Gastrocnemius medialis (tissue), 4 donors: ENCODE measurements around the gene LARP7.

Source experiments
- POLR2A ChIP-seq, 2 donors: fragments of 450-650 bp; IDR thresholded peaks; one replicate each; pipeline ENCODE4 v1.6.1; 2017; ENCODE audit warnings: antibody characterized with exemption in 2 of 2, mild to moderate bottlenecking in 2 of 2, moderate library complexity in 2 of 2
- TF ChIP-seq, protein P1 (sequence below), 5 experiments: fragments of 450-650 bp in 3 of 5; fragments of 200-600 bp in 2 of 5; sonication (generic) in 2 of 5; IDR thresholded peaks in 4 of 5; conservative IDR thresholded peaks in 1 of 5; 1 replicate in 4 of 5; 2 replicates in 1 of 5; pipeline ENCODE4 v1.5.1; 2016 to 2019; ENCODE audit warnings: antibody characterized with exemption in 5 of 5, mild to moderate bottlenecking in 3 of 5, moderate library complexity in 3 of 5

DNA sequence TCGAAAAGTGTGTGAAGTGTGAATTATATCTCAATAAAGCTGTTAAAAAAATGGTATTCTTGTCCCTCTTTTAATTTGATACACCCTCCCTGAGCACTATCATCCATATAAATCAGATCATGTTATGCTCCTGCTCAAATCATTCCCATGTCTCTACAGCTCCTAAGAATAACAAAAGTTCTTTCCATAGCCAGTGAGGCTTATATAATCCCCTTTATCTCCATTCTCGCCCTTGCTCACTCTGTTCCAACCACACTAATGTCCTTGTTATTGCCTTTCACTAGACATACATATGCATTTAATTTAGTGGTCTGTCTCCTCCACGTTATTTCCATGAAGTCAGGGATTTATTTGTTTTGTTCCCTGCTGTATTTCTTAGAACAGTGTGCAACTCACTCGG is 10.7 kb upstream of the LARP7 start:
- TF ChIP-seq, protein P1, sequence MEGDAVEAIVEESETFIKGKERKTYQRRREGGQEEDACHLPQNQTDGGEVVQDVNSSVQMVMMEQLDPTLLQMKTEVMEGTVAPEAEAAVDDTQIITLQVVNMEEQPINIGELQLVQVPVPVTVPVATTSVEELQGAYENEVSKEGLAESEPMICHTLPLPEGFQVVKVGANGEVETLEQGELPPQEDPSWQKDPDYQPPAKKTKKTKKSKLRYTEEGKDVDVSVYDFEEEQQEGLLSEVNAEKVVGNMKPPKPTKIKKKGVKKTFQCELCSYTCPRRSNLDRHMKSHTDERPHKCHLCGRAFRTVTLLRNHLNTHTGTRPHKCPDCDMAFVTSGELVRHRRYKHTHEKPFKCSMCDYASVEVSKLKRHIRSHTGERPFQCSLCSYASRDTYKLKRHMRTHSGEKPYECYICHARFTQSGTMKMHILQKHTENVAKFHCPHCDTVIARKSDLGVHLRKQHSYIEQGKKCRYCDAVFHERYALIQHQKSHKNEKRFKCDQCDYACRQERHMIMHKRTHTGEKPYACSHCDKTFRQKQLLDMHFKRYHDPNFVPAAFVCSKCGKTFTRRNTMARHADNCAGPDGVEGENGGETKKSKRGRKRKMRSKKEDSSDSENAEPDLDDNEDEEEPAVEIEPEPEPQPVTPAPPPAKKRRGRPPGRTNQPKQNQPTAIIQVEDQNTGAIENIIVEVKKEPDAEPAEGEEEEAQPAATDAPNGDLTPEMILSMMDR (IDR thresholded peaks at IDR 0.05 in 4 of 5, conservative IDR thresholded peaks at IDR 0.05 in 1 of 5), result no peak
- no peak for TF ChIP-seq POLR2A (IDR thresholded peaks at IDR 0.05)
